ENCODE data around the gene CKS1B. TPM values are rescaled to one million over a fixed set of nuclear protein-coding genes. Genes with fewer than 3 reads are reported as not detected.
"Not testable (repeated sequence)": the region's sequence is repeated elsewhere in the genome, so short reads cannot be mapped to it uniquely, and the experiment has no call there.

CKS1B gene
- total RNA-seq, 1 donor from 2014 or later: 49.0 TPM

DNA sequence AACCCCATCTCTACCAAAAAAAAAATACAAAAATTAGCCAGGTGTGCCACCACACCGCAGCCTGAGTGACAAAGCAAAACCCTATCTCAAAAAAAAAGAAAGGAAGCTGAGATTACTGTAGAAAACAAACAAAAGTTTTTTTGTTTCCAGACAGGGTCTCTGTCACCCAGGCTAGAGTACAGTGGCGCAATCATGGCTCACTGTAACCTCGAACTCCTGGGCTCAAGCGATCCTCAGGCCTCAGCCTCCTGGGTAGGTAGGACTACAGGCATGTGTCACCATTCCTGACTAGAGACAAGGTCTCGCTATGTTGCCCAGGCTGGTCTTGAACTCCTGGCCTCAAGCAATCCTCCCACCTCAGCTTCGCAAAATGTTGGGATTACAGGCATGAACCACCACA is 10.1 kb upstream of the CKS1B start:
- no peak for DNase-seq

DNA sequence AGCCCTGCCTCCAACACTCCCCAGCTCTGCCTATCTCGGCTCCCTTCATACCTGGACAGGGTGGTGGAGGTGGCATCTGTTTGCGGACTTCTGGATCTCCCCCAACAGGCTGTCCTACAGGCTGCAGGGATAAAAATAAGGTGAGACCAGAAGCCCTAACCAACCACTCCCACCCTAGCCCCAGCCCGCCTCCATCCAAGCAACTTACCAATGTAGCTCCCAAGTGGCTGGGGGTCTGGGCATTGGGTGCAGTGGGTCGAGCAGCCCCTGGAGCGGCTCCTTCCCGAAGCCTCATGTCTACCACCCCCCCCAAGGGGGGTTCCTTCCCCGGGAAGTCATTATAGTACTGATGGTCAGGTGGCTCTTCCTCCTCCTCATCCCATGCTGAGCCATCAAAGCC is 8.4 kb upstream of the CKS1B start:
- no peak for DNase-seq

DNA sequence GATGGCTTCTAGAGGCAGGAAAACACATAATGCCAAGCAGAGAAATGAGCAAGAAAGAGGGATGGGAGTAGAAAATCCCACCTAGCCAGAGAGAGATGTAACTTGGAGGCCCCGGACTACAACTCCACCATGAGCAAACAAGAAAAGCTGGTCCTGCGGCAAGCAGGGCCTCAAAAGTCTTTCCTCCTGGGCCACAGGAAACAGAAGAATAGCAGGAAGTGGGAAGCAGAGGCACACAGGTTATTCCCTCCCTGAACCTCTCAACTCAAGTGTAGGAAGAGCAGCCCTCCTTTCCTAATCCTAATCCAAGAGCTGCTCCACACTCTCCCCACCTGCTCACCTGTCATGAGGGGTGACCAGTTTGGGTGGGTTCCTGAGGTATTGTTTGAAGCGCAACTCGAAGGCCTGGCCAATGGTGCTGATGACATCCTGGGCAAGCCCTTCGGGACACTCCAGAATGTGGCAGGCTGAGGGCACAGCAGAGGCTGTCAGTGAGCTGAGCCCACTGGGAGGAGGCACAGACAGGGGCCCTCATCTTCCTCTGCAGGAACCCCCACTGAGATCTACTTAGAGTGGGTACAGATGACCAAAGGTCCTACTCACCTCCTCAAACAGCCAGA is 7.0 kb upstream of the CKS1B start:
- peak; percentile 60 for DNase-seq

DNA sequence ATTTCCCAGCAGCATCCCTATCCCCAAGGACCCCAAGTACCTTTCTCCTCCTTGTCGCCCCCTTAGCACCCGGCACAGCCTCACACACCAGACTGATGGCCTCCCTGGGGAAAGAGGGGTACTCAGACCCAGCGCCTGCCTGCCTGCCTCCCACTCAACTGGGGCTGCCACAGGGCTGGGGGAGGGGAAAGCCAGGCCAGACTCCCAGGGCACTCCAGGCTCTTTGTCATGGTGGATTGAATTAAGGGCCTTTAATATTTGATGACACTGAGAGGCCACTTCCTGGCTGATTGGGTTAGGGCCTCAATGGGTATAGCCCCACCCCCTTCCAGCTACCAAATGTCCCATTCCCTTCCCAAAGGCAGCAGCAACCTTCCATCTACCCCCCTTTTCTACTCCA is 5.8 kb upstream of the CKS1B start:
- DNase-seq: no peak

DNA sequence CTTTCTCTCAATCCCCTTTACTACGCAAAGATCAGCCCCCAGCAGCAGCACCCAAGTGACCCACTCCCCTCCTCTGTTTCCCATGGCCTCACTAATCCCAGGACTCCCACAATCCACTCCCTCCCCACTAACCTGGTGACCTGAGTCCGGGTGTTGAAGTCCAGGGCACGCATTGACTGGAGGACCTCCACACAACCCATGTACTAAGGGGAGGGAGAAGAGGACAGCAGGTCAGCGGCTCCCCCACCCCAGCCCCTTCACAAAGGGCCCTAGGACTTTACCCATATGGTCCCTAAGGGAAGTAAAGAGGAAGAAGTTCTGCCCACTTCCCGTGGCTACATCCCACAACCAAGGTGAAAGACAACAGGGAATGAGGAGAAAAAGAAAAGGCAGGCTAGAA is 5.2 kb upstream of the CKS1B start:
- no peak for DNase-seq

DNA sequence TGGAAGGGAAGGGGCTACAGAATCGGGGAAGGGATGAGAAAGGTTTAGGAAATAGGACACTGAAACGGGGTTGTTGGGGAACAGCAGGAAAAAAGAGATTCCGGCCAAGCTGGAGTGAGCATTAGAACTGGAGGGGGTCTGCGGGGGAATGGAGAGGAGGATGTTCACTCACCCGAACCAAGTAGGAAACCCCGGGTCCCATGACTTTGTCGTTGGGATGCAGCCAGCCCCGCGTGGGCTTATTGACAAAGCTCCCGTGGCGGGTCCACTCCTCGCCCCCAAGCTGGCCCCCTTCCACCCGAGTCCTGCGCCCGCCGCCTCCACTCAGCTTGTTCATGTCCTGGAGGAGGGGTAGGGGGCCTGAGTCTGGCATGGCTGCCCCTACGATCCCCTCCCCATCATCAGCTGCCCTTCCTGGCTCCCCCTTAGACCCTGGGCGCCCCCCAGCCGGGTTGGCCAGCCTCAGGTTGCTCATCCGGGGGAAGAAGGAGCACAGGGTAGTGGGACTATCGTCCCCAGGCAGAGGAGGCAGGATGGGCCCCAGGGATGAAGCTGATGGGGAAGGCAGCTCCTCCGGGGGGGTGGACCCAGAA is 4.5 kb upstream of the CKS1B start:
- peak; percentile 34 for DNase-seq

DNA sequence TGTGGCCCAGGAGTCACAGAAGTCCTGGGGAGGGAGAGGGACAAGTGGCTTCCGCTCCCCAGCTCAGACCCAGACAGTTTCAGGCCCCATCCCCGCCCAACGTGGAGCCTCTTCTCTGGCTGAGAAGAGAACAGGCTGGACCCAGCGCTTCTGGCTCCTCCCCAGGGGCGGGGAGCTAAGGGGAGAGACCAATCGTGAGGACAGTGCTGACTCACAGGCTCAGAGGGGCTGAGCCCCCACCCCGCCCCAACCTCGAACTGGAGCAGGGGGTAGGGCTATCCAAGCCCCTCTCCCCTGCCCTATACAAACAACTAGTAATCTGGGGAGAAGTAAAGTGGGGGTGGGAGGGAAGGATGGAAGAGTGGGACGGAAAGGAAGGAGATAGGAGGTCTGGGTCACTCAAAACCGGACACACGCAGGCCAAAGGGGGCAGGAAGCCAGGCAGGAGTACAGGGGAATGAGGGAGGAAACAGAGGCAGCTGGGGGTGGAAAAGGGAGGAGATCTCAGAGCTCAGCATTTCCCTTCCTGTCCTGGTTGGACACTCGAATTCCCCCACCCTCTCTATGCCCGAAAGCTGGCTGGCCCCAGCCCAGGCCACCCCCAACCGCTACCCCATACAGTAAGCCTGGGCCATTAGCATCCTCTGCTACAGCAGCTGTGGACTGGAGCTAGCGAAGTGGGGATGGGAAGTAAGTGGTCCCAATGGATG is 3.7 kb upstream of the CKS1B start, which contains the start of gene SHC1:
Gene SHC1 (minus strand): TSS at position 117 of the 710 bp plus-strand sequence. CDS start 221 bp downstream, outside the sequence.
- DNase-seq: peak; percentile 94

DNA sequence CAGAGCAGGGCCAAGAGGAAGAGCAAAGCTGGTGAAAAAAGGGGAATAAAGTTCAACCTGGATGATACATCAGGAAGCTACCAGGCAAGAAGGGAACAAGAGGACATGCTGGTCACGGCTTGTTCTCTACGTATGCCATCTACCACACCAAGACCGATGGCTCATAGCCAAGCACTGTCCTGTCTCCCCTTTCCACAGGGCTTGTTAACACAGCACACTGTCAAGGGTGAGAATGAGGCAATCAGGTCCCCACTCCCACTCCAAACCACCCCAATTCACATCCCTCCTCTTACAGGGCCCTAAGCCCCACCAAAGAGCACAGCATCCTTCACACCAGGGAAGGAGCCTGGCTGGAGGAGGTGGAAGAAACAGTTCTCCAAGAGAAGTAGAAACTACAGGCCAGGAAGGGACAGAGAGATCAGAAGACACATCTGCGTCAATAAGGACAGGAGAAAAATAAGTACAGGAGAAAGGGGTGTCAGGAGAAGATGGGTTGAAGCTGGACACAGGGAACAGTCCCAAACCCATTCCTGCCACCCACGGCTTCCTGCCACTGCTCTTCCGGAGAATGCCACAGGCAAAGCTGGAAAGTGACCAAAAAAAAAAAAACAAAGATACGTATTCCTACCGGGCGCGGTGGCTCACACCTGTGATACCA is 3.0 kb upstream of the CKS1B start:
- DNase-seq: peak; percentile 42

DNA sequence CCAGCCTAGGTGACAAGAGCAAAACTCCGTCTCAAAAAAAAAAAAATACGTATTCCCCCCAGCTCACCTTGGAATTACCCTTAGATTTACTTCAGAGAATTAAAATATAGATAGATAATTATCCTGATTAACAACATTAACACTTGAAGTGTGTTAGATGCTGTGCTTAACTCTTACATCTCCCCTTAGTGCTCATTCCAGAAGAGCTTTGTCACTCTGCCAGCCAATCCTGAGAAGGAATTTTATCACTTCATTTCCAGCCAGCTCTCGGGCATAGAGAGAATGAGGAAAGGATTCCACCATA is 2.3 kb upstream of the CKS1B start:
- no peak for DNase-seq

DNA sequence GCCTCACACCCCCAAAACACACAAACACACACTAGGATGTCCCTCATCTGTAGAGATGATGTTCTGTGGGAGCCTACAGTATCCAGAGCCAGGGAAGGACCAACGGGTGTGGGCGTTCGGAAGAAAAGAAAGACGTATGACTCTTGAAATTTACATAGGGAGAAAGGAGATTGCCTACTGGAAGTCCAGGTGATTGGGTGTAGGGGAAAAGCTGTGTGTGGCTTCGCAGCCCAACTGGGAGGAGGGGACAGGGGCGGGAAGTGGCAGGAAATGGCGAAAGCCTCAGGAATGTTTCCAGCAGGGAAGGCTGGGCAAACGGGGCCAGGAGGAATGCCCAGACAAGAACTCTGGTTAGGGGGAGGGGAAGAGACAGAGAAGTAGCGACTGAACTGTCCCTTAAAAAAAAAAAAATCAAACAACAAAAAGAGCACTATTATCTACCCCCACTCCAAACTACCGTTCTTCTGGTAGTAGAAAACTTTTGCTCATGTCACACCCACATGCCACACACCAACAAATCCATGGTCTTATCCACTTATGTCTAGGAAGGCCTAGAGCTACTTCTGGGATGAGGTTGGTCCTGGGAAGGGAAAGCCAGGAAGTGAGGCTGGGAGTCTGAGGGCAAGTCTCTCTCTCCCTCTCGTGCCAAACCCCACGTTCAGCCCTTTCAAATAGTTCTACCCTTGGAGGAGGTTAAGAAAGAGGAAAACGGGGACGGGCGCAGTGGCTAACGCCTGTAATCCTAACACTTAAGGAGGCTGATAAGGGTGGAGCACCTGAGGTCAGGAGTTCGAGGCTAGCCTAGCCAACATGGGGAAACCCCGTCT is 1.8 kb upstream of the CKS1B start:
- DNase-seq: peak; percentile 96

DNA sequence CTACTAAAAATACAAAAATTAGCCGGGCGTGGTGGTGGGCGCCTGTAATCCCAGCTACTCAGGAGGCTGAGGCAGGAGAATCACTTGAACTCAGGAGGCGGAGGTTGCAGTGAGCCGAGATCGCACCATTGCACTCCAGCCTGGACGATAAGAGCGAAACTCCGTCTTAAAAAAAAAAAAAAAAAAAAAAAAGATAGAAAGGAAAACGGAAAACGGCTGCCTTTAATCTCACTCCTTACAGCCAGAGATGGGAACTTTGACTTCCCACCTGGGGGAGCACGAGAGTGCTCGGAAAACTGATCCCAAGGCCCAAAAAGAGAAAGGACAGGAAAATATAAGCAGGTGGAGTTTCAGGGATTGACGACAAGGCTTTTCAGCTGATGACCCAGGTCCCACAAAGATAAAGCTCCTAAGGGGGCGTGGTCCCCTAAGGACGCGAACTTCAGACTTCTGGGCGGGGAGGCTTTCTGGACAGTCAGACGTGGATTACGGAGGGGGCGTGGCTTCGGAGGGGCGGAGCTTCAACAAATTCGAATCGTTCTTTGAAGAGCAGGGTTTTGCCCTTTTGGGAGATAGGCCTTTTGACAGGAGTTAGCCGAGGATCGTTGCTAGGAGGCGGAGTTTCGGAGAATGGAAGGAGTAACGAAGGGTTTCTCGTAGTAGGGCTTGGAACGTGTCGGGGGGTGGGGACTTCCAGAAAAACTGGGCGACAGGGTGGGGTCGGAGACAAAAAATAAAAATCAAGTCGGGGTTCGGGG is 958 bp upstream of the CKS1B start:
- peak; percentile 99 for DNase-seq

DNA sequence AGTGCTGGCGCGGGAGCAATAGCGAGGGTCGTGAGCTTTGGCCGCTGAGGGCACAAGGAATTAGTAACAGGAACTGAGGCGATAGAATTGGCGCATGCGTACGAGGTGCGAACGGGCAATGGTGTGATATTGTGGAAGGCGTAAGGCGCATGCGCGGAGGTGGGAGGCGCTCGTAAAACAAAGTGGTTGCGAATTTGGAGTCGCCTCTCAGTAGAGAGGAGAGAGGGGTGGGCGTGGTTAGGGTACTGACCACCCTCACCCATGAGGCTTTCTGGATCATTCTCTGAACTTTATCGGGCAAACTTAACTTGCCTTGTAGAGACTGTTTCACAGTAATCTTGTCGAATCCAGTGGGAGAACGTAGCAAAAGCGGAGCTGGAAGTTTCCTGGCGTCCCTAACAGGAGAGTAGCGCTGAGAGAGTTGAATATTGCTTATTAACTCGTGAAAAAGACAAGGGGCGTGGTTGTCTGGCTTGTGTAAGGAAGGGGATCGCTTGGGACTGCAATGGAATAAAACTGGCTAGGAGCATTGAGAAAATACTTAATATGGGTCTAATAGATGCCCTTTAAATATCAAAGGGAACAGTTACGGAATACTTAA is 427 bp downstream of the CKS1B start:
- DNase-seq: peak; percentile 96

DNA sequence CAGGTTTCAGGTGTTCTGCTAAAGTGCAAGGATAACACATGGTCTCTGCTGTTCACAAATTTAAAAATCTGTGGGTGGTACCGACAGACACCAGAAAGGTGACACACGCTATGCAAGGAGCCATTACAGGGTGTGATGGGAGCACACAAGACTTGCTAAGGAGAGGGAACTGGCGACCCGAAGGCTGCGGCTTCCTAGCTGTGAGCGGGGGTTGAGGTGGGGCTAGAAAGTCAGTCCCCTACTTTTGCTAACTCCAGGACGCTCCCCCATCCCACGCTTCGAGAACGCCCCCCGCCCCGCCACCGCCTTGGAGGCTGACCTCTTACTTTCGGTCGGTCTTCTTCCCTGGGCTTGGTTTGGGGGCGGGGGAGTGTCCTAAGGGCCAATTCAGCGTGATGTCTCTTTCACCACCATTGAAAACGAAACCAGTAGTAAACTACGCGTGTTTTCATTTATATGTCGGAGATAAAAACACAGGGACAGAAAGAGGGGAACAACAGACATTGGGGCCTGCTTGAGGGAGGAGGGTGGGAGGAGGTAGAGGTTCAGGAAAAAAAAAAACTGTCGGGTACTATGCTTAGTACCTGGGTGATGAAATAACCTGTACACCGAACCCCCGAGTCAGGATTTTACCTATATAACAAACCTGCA is 1.1 kb downstream of the CKS1B start:
- DNase-seq: peak; percentile 68

DNA sequence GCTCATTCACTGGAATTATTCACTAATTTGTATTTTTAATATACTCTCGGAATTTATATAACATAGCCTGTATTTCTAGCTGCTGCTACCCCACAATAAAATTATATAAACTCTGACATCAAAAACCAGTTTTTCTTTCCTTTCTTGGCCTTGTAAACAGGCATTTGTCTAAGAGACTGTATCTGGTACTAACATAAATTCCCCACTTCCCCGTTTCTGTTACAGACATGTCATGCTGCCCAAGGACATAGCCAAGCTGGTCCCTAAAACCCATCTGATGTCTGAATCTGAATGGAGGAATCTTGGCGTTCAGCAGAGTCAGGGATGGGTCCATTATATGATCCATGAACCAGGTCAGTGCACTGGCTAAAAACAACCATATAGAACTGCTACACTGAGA is 3.3 kb downstream of the CKS1B start:
- not testable (repeated sequence) for DNase-seq

DNA sequence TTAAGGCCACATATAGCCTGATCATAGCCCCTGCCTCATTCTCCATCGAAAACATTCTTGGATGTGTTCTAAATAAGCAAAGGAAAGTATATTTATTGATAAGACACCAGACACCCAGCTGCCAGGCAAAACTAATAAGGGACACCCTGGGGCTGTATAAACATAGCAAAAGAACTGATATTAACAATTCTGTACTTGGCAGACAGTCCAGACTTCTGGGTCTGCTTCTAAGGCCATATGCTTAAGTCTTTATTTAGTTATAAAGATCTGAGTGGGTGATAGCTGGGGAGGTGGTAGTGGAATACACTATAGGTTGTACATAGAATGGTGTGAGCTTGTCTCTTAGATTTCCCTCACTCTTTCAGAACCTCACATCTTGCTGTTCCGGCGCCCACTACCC is 3.9 kb downstream of the CKS1B start:
- no peak for DNase-seq

DNA sequence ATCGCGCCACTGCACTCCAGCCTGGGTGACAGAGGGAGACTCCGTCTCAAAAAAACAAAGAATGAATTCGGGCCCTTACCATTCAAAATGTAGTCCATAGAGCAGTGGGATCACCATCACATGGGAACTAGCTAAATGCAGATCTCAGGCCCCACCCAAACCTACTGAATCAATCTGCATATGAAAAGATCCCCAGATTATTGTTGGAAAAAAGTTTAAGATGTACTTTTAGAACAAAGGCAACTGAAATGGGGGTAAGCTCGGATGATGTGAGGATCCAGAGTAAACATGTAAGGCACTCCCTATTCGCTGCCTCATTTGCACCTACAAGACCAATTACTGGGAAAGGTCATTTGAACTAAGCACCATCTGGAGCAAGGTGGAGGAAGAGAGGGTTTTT is 7.9 kb downstream of the CKS1B start:
- no peak for DNase-seq

DNA sequence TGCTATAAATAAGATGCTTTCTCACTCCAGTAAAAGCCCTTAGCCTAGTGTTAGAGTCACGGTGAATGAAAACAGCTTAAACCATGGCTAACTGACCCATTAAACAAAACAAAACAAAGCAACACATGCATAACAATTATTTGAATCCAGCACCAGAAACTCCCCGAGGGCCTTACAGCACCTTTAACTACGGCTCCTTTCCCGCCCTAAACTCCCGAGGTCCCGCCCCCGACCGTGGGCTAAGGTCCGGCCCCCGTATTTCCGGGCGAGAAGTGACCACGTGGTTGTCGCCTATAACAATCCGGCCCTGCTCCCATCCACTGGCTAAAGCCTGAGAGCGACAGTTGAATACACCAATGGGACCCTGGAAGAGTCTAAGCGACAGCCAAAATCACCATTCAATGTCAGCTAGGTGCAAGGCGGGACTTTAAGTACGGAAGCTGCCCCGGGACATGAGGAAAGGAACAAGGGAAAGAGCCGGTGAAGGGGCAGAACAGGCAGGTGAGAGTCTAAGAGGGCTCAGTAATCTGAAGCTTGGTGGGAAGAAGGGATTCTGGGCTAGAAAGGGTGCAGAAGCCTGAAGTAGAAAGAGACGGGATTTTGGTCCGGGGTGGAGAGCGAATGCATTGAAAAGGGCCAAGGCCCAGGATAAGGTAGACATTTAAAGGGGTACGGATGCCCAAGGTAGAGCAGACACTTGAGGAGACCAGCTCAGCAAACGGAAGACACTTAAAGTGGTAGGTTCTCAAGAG is 8.6 kb downstream of the CKS1B start, which contains the start of gene FLAD1:
Gene FLAD1 (plus strand): TSS at position 448 of the 752 bp plus-strand sequence. CDS start 351 bp downstream, outside the sequence.
- DNase-seq: peak; percentile 100

DNA sequence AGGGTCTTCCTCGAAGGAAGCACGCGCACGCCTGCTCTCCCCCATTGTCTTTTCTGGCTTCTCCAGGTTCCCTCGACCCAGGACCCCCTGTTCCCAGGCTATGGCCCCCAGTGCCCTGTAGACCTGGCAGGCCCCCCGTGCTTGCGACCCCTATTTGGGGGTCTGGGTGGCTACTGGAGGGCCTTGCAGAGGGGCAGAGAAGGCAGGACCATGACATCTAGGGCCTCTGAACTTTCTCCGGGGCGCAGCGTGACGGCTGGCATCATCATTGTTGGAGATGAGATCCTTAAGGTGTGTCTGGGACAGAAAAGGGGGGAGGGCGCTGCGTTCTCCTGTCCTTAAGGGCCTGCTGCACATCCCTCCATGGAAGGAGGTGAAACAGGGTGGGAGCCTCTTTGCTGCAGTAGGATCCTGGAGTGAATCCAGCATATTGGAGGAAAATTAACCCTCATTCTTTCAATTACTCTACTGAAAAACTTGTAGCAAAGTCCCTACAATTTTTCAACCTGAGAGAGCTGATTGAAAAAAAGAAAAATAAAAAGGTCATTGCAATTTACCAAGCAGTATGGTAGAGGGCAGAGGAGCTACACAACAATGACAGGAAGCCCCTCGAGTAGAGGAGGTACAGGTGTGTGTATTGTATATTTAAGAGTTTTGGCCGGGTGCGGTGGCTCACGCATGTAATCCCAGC is 9.4 kb downstream of the CKS1B start:
- no peak for DNase-seq

DNA sequence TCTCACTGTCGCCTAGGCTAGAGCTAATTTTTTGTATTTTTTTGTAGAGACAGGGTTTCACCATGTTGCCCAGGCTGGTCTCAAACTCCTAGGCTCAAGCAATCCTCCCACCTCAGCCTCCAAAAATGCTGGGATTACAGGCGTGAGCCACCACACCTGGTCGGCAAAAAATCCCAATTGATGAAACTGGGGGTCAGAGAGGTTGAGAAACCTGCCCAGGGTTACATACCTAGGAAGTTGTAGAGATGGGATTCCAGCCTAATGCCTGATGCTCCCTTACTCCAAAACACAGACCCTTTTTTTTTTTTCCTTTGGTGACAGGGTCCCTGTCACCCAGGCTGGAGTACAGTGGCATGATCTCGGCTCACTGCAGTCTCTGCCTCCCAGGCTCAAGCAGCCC is 12.3 kb downstream of the CKS1B start:
- DNase-seq: not testable (repeated sequence)

DNA sequence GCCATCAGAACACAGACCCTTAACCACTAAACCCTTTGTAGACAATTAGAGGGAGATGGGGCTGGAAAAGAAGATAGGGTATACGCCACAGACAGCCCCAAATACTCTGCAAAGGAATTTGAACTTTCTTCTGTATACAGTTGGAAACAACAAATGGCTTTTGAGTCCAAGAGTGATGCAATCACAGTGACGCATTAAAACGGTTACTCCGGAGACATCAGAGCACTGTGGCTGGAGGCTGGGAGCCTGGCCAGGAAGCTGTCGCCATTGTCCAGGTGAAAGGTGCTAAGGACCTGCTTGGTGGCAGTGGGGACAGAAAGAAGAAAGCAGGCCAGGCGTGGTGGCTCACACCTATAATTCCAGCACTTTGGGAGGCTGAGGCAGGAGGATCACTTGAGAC is 12.8 kb downstream of the CKS1B start:
- no peak for DNase-seq
